HCT116 (cell line): ENCODE data around the gene GPR78. TPM values are rescaled to one million over a fixed set of nuclear protein-coding genes. Genes with fewer than 3 reads are reported as not detected.

Source experiments
- ATAC-seq: fragments of 200-7000 bp; cut with Tn5 transposase; 2 replicates; pipeline ENCODE4 v1.9.1; 2020; ENCODE audit warnings: mild to moderate bottlenecking, moderate library complexity
- Bru-seq: library from RNA; stranded (reverse); fragments of 400-500 nt; gene quantifications from one replicate; lab custom pipeline; 2021; lab: Mats Ljungman, UMichigan
- BruChase-seq, 2 experiments: library from RNA; stranded (reverse); fragments of 400-500 nt; gene quantifications; one replicate each; lab custom pipeline; 2021; lab: Mats Ljungman, UMichigan
- BruUV-seq: library from RNA; stranded (reverse); fragments of 400-500 nt; replicated peaks from 2 replicates; lab custom pipeline; 2021; lab: Mats Ljungman, UMichigan
- CTCF ChIA-PET: fragments of 300-600 bp; sonication (Branson Sonifier 250); formaldehyde crosslinking; loops from one replicate; lab custom pipeline; 2021; ENCODE audit warnings: antibody characterized with exemption; lab: Charles Lee
- POLR2A ChIA-PET: fragments of 300-600, 350-600 bp; sonication (Branson Sonifier 250); formaldehyde crosslinking; loops from one replicate; lab custom pipeline; 2021; ENCODE audit warnings: antibody characterized with exemption; lab: Charles Lee
- RAD21 ChIA-PET, 2 experiments: fragments of 300-600 bp; sonication (Branson Sonifier 250); formaldehyde crosslinking; loops; one replicate each; lab custom pipeline; 2023; ENCODE audit warnings: low total read pairs in 2 of 2; ENCODE audit not compliant: uncharacterized antibody in 2 of 2, unreplicated experiment in 2 of 2, low non-redundant PET in 1 of 2; lab: Charles Lee
- DNase-seq: peaks from one replicate; pipeline ENCODE4 v3.0.0-alpha.2; 2010; ENCODE audit warnings: low read depth, low spot score
- H2AFZ ChIP-seq: fragments of 200-600 bp; shearing (Covaris generic), sonication (generic); 2 replicates; pipeline ENCODE4 v1.6.1; 2017; ENCODE audit warnings: low read depth, mixed run types, mixed read lengths, antibody characterized with exemption, low read length; ENCODE audit not compliant: poor library complexity, severe bottlenecking
- H3K27ac ChIP-seq: 2 replicates; pipeline ENCODE4 v1.5.1; 2012; ENCODE audit warnings: low read depth, low read length
- H3K27me3 ChIP-seq: fragments of 200-600 bp; sonication (generic); 2 replicates; pipeline ENCODE4 v1.6.1; 2016; ENCODE audit warnings: mixed run types, low read length, mixed read lengths; ENCODE audit not compliant: insufficient read depth
- H3K36me3 ChIP-seq, 2 experiments: fragments of 200-500 bp in 1 of 2; fragments of 200-600 bp in 1 of 2; sonication (Bioruptor generic) in 1 of 2; sonication (generic) in 1 of 2; 2 replicates each; pipeline versions ENCODE4 v1.5.1 to v1.6.1; 2014 to 2016; ENCODE audit warnings: low read length in 2 of 2, inconsistent platforms in 1 of 2, mixed read lengths in 1 of 2, mixed run types in 1 of 2; ENCODE audit not compliant: insufficient read depth in 2 of 2, control insufficient read depth in 1 of 2
- H3K4me1 ChIP-seq, 2 experiments: fragments of 200-600 bp in 1 of 2; sonication (generic) in 1 of 2; 2 replicates each; pipeline versions ENCODE4 v1.5.1 to v1.6.1; 2012 to 2017; ENCODE audit warnings: low read length in 2 of 2, inconsistent platforms in 1 of 2, mild to moderate bottlenecking in 1 of 2, mixed read lengths in 1 of 2, mixed run types in 1 of 2, moderate library complexity in 1 of 2; ENCODE audit not compliant: insufficient read depth in 2 of 2, control insufficient read depth in 1 of 2
- H3K4me2 ChIP-seq: fragments of 200-600 bp; sonication (generic); 2 replicates; pipeline ENCODE4 v1.6.1; 2017; ENCODE audit warnings: mixed run types, low read length, mixed read lengths
- H3K4me3 ChIP-seq, 2 experiments: fragments of 200-600 bp in 1 of 2; sonication (generic) in 1 of 2; replicated peaks in 1 of 2; 2 replicates each; pipeline ENCODE4 v1.5.1; 2011 to 2016; ENCODE audit warnings: low read length in 2 of 2, control low read depth in 1 of 2, low read depth in 1 of 2, mild to moderate bottlenecking in 1 of 2, mixed read lengths in 1 of 2, mixed run types in 1 of 2
- H3K79me2 ChIP-seq: fragments of 200-600 bp; sonication (generic); 2 replicates; pipeline ENCODE4 v1.6.1; 2017; ENCODE audit warnings: mild to moderate bottlenecking, mixed run types, low read length, moderate library complexity, mixed read lengths; ENCODE audit not compliant: insufficient read depth
- H3K9ac ChIP-seq: fragments of 200-600 bp; sonication (generic); 2 replicates; pipeline ENCODE4 v1.6.1; 2016; ENCODE audit warnings: low read length, mixed read lengths
- H3K9me2 ChIP-seq: fragments of 200-600 bp; sonication (generic), shearing (Covaris generic); 2 replicates; pipeline ENCODE4 v1.6.1; 2017; ENCODE audit warnings: mixed run types, mild to moderate bottlenecking, moderate library complexity; ENCODE audit not compliant: insufficient read depth
- H3K9me3 ChIP-seq, 2 experiments: fragments of 200-500 bp in 1 of 2; fragments of 200-600 bp in 1 of 2; sonication (Bioruptor generic) in 1 of 2; sonication (generic) in 1 of 2; 2 replicates each; pipeline ENCODE4 v1.6.1; 2014 to 2017; ENCODE audit warnings: low read length in 2 of 2, mixed read lengths in 2 of 2, inconsistent platforms in 1 of 2, low read depth in 1 of 2, mild to moderate bottlenecking in 1 of 2, mixed run types in 1 of 2, moderate library complexity in 1 of 2; ENCODE audit not compliant: control insufficient read depth in 1 of 2, insufficient read depth in 1 of 2
- H4K20me1 ChIP-seq: fragments of 200-600 bp; sonication (generic), shearing (Covaris generic); 2 replicates; pipeline ENCODE4 v1.6.1; 2017; ENCODE audit warnings: mixed run types, mild to moderate bottlenecking, moderate library complexity; ENCODE audit not compliant: insufficient read depth
- CEBPB ChIP-seq: IDR thresholded peaks from 2 replicates; pipeline ENCODE4 v1.6.1; 2012; ENCODE audit warnings: low read depth
- REST ChIP-seq: IDR thresholded peaks from 2 replicates; pipeline ENCODE4 v1.6.1; 2012; ENCODE audit warnings: low read depth
- ZFX ChIP-seq: fragments of 450-650 bp; IDR thresholded peaks from 2 replicates; pipeline ENCODE4 v1.6.1; 2017
- intact Hi-C: fragments of 100-400 bp; cut with micrococcal nuclease; formaldehyde crosslinking; loops from 2 replicates; pipeline ENCODE4 v1.10.0; 2022
- long read RNA-seq: library from polyadenylated mRNA; unstranded; transcript quantifications from one replicate; pipeline ENCODE4 v2.0.0, GENCODE V29; 2021; ENCODE audit not compliant: unreplicated experiment
- polyA plus RNA-seq: library from polyadenylated mRNA; unstranded; fragments of >200 nt; gene quantifications from 2 replicates; pipeline ENCODE4 v1.2.1, GENCODE V29; 2012; ENCODE audit warnings: missing spikeins
- total RNA-seq: library from RNA; stranded (reverse); gene quantifications from one replicate; pipeline ENCODE4 v1.2.1, GENCODE V29; 2021; ENCODE audit not compliant: unreplicated experiment

Gene GPR78
- total RNA-seq (not detected), Bru-seq, nascent RNA (not detected), BruChase-seq, experiment 1, labeled RNA remaining after a 6-hour chase (not detected), BruChase-seq, experiment 2, labeled RNA remaining after a 2-hour chase (not detected)
- 0.04 and 0.05 TPM in 2 replicates for polyA plus RNA-seq
- long read RNA-seq, result 0 reads

DNA sequence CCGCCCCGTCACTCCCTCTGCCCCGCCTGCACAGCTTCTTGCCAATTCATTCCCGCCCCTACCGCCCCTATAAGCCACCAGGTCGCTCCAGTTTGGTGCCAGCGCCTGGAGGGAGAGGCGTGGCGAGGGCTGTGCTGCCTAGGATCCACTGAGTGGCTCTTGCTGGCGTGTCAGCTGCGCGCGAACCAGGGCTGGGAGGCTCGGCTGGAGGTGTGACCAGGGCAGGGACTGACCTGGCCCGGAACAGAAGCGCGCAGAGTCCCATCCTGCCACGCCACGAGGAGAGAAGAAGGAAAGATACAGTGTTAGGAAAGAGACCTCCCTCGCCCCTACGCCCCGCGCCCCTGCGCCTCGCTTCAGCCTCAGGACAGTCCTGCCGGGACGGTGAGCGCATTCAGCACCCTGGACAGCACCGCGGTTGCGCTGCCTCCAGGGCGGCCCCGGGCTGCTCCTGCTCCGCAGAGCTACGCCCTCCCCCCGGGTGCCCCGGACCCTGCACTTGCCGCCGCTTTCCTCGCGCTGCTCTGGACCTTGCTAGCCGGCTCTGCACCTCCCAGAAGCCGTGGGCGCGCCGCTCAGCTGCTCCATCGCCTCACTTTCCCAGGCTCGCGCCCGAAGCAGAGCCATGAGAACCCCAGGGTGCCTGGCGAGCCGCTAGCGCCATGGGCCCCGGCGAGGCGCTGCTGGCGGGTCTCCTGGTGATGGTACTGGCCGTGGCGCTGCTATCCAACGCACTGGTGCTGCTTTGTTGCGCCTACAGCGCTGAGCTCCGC, at the start of gene GPR78:
TSS of gene GPR78 (plus strand) at position 72 of the 773 bp plus-strand sequence. CDS start at position 663, 591 bp downstream.
- no peak within 1 kb of the TSS for H3K9ac ChIP-seq
- no peak within 1 kb of the TSS for H3K4me3 ChIP-seq
- H3K9me2 ChIP-seq, result no peaks in the 10 kb centered on the region
- no peak within 1 kb of the TSS for H3K27ac ChIP-seq
- intact Hi-C loops, result no loop called here
- H3K79me2 ChIP-seq, result no peaks in the 10 kb centered on the region
- H4K20me1 ChIP-seq, result no peaks in the 10 kb centered on the region
- peak; percentile 66 for ATAC-seq
- no peaks in the 10 kb centered on the region for H3K4me1 ChIP-seq
- no peaks in the 10 kb centered on the region for H3K36me3 ChIP-seq
- no peaks in the 10 kb centered on the region for H3K9me3 ChIP-seq
- H3K27me3 ChIP-seq, result peaks cover 28% of the 10 kb centered on the region
- no peak within 1 kb of the TSS for H3K4me2 ChIP-seq
- H2AFZ ChIP-seq, result no peak within 1 kb of the TSS
- TF ChIP-seq CEBPB, result no peak
- TF ChIP-seq ZFX, result no peak
- peak; percentile 85 for TF ChIP-seq REST
- BruUV-seq, result no TSS peak
- no peak for DNase-seq
- RAD21 ChIA-PET, result no interaction called here
- POLR2A ChIA-PET, result no interaction called here
- CTCF ChIA-PET, result no interaction called here
